Gastroesophageal sphincter (tissue), 4 donors: Measurements from ENCODE around the gene HOXC9. TPM values are rescaled to one million over a fixed set of nuclear protein-coding genes. Genes with fewer than 3 reads are reported as not detected.

Experiments used
- ATAC-seq: fragments of 150-250 bp; one replicate; pipeline ENCODE4 v1.9.1; 2016; ENCODE audit warnings: mild to moderate bottlenecking, moderate library complexity
- H3K27ac ChIP-seq, 4 donors: fragments of 200-600 bp; sonication (generic) in 3 of 4; 1 replicate in 3 of 4; 2 replicates in 1 of 4; pipeline ENCODE4 v1.5.1; 2016 to 2019
- H3K27me3 ChIP-seq: fragments of 200-600 bp; sonication (generic); one replicate; pipeline ENCODE4 v1.5.1; 2019
- H3K36me3 ChIP-seq, 2 donors: fragments of 200-600 bp; sonication (generic); one replicate each; pipeline ENCODE4 v1.5.1; 2019; ENCODE audit warnings: control low read depth in 1 of 2
- H3K4me1 ChIP-seq, 3 donors: fragments of 200-600 bp; sonication (generic); 1 replicate in 2 of 3; 2 replicates in 1 of 3; pipeline ENCODE4 v1.5.1; 2016 to 2019; ENCODE audit warnings: control low read depth in 2 of 3
- H3K4me3 ChIP-seq, 2 donors: fragments of 200-600 bp; sonication (generic); one replicate each; pipeline ENCODE4 v1.5.1; 2019; ENCODE audit warnings: mild to moderate bottlenecking in 1 of 2, moderate library complexity in 1 of 2
- H3K9me3 ChIP-seq, 3 donors: fragments of 200-600 bp; sonication (generic); one replicate each; pipeline ENCODE4 v1.5.1; 2017 to 2019; ENCODE audit warnings: control low read depth in 2 of 3
- CTCF ChIP-seq, 4 experiments: fragments of 200-600 bp in 2 of 4; fragments of 450-650 bp in 2 of 4; sonication (generic) in 1 of 4; IDR thresholded peaks; one replicate each; pipeline ENCODE4 v1.5.1; 2017 to 2019; ENCODE audit warnings: antibody characterized with exemption in 4 of 4, mild to moderate bottlenecking in 2 of 4, moderate library complexity in 2 of 4
- EP300 ChIP-seq: sonication (generic); formaldehyde crosslinking; IDR thresholded peaks from one replicate; pipeline ENCODE4 v1.6.1; 2017; ENCODE audit warnings: antibody characterized with exemption, mild to moderate bottlenecking
- POLR2A ChIP-seq, 2 donors: fragments of 450-650 bp; IDR thresholded peaks; one replicate each; pipeline ENCODE4 v1.6.1; 2017; ENCODE audit warnings: antibody characterized with exemption in 2 of 2, mild to moderate bottlenecking in 2 of 2, moderate library complexity in 1 of 2
- POLR2AphosphoS5 ChIP-seq: sonication (generic); formaldehyde crosslinking; IDR thresholded peaks from one replicate; pipeline ENCODE4 v1.6.1; 2017; ENCODE audit warnings: antibody characterized with exemption
- WGBS, 2 donors: methylation state at CpG; one replicate each; pipeline ENCODE4 v1.1.5; 2018; ENCODE audit warnings: low coverage in 1 of 2; 5-methylcytosine and 5-hydroxymethylcytosine counted together
- total RNA-seq, 4 donors: library from RNA; depleted of rRNA; stranded (reverse); fragments of >200 nt; gene quantifications; one replicate each; pipeline ENCODE4 v1.1.0, GENCODE V29; 2016

Gene HOXC9
- total RNA-seq, 4 donors from 2014 or later = not detected

DNA sequence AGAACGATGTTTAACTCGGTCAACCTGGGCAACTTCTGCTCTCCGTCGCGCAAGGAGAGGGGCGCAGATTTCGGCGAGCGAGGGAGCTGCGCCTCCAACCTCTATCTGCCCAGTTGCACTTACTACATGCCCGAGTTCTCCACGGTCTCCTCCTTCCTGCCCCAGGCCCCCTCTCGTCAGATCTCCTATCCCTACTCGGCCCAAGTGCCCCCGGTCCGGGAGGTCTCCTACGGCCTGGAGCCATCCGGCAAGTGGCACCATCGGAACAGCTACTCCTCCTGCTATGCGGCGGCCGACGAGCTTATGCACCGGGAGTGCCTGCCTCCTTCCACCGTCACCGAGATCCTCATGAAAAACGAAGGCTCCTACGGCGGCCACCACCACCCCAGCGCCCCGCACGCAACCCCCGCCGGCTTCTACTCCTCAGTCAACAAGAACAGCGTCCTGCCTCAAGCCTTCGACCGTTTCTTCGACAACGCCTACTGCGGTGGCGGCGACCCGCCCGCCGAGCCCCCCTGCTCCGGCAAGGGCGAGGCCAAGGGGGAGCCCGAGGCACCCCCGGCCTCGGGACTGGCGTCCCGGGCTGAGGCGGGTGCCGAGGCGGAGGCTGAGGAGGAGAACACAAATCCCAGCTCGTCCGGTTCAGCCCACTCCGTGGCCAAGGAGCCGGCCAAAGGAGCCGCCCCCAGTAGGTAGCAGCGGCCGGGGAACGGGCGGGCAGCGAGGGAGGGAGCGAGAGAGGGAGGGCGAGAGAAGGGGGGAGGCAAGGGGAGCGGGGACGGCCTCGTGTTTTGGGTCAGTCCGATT, 26.5 kb upstream of the HOXC9 start:
- H3K4me3 ChIP-seq = peak overlapping the region in 1 of 2 donors; percentile 37
- WGBS, 2 donors = 3 to 4% methylated on average over 18 to 24 of the region's 71 CpGs
- peaks cover 0 to 32% (median 14%) of the 10 kb centered on the region in 3 donors for H3K4me1 ChIP-seq
- ATAC-seq = no peak
- H3K27ac ChIP-seq = no peak overlapping the region
- no peaks in the 10 kb centered on the region for H3K9me3 ChIP-seq
- no peaks in the 10 kb centered on the region for H3K36me3 ChIP-seq
- TF ChIP-seq POLR2AphosphoS5 (no peak), CTCF (IDR thresholded peaks at IDR 0.05) (no peak), POLR2A (IDR thresholded peaks at IDR 0.05) (no peak), EP300 (no peak)
- H3K27me3 ChIP-seq = peaks cover 100% of the 10 kb centered on the region

GRCh38 chr12:53974084-53975063, 25.6 kb upstream of the HOXC9 start, which contains the start of gene HOTAIR:
HOTAIR (minus strand) TSS chr12:53974954.
- Histone ChIP-seq H3K27ac (no peak within 1 kb of the TSS), H3K4me3 (peak within 1 kb of the TSS in 1 of 2 donors; percentile 37), H3K36me3 (no peaks in the 10 kb centered on the region), H3K27me3 (peaks cover 100% of the 10 kb centered on the region), H3K4me1 (peaks cover 0 to 32% (median 14%) of the 10 kb centered on the region in 3 donors), H3K9me3 (no peaks in the 10 kb centered on the region)
- WGBS, 2 donors = 4% methylated on average over 11 to 17 of the region's 63 CpGs
- no peak for TF ChIP-seq POLR2AphosphoS5
- TF ChIP-seq EP300 = no peak
- TF ChIP-seq POLR2A (IDR thresholded peaks at IDR 0.05) = no peak
- no peak for TF ChIP-seq CTCF (IDR thresholded peaks at IDR 0.05)
- no peak for ATAC-seq

DNA sequence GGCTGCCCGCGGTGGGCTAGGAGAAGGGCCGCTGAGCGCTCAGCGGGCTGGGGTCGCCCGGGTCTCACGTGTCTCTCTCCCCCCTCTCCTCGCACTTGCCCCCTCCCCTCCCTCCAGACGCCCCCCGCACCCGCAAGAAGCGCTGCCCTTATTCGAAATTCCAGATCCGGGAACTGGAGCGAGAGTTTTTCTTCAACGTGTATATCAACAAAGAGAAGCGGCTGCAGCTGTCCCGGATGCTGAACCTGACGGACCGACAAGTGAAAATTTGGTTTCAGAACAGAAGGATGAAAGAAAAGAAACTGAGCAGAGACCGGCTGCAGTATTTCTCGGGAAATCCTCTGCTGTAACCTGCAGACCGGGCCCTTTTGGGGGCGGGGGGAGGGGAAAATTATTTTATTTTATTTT, 24.9 kb upstream of the HOXC9 start:
- no peak overlapping the region for H3K27ac ChIP-seq
- ATAC-seq = no peak
- H3K27me3 ChIP-seq = peaks cover 100% of the 10 kb centered on the region
- WGBS, 2 donors = 2% methylated on average over 11 of the region's 25 CpGs; no CpG with 5 or more reads in 1 of the 2 donors
- no peaks in the 10 kb centered on the region for H3K9me3 ChIP-seq
- peaks cover 0 to 32% (median 14%) of the 10 kb centered on the region in 3 donors for H3K4me1 ChIP-seq
- H3K36me3 ChIP-seq = no peaks in the 10 kb centered on the region
- H3K4me3 ChIP-seq = peak overlapping the region in 1 of 2 donors; percentile 37
- TF ChIP-seq POLR2AphosphoS5 (no peak), EP300 (no peak), CTCF (IDR thresholded peaks at IDR 0.05) (no peak), POLR2A (IDR thresholded peaks at IDR 0.05) (no peak)

DNA sequence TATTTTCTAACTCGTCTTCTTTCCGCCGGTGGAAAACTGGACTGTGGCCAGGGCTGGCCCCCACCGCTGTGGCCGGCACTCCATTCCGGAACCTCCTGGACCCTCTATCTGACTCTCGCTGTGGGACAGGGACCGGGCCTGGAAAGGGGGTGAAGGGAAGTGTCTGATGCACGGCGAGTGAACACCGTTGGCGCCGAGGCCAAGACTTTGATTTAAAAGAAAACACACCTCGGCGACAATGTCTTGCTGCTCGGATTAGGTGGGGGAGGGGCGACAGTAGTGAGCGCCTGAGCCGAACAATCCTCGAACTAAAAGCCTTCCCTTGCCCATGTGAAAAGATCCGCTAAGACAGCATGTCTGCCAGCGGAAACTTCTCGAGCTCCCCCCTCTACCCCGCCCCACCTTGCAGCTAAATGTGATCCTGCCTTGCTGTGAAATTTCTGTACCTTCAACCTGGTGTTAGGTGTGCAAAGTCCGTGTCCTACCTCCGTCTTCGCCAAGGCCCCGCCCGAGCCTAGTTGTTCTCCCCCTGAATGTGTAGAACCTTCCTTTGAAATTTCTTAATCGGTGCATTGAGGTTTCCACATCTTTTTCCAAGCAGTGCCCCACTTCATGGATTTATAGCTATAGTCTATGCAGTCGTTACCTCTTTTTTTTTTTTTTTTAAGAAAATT, 24.3 kb upstream of the HOXC9 start:
- Histone ChIP-seq H3K36me3 (no peaks in the 10 kb centered on the region), H3K4me1 (peaks cover 0 to 32% (median 14%) of the 10 kb centered on the region in 3 donors), H3K27me3 (peaks cover 100% of the 10 kb centered on the region), H3K9me3 (no peaks in the 10 kb centered on the region), H3K27ac (no peak overlapping the region), H3K4me3 (peak overlapping the region in 1 of 2 donors; percentile 37)
- WGBS, 2 donors = 13% methylated on average over 17 to 23 of the region's 31 CpGs
- TF ChIP-seq POLR2AphosphoS5 = no peak
- TF ChIP-seq EP300 = no peak
- TF ChIP-seq CTCF (IDR thresholded peaks at IDR 0.05) = no peak
- TF ChIP-seq POLR2A (IDR thresholded peaks at IDR 0.05) = no peak
- no peak for ATAC-seq
